ENCODE results near the gene PEX3. TPM values are rescaled to one million over a fixed set of nuclear protein-coding genes. Genes with fewer than 3 reads are reported as not detected.

PEX3 gene
- total and polyA plus RNA-seq, 2 donors (not counting 1 experiment from before 2014, with no cell fraction given) = 9.3 to 23.2 TPM

GRCh38 chr6:143513410-143513809, 62.8 kb downstream of the PEX3 start:
- Histone ChIP-seq H4K20me1 (ENCODE audit: control insufficient read depth, insufficient read depth, low read length, poor library complexity, severe bottlenecking) (no peaks in the 10 kb centered on the region), H3K9ac (ENCODE audit: low read length) (no peak overlapping the region), H3K27ac (ENCODE audit: low read length in 2 of 2) (no peak overlapping the region), H3K9me3 (ENCODE audit: control extremely low read depth in 1 of 3, control insufficient read depth in 2 of 3, insufficient read depth in 1 of 3, low read length in 2 of 3) (no peaks in the 10 kb centered on the region), H2AFZ (ENCODE audit: insufficient read depth, low read depth, low read length, poor library complexity, severe bottlenecking) (no peak overlapping the region), H3K27me3 (replicated peaks in 1 of 4; ENCODE audit: control extremely low read depth in 1 of 4, control insufficient read depth in 3 of 4, insufficient read depth in 4 of 4, low read length in 3 of 4) (no peaks in the 10 kb centered on the region), H3K4me1 (ENCODE audit: control insufficient read depth in 2 of 2, insufficient read depth in 2 of 2, low read length in 2 of 2) (peaks cover 11 to 13% of the 10 kb centered on the region in 2 donors), H3K4me3 (ENCODE audit: control extremely low read depth in 1 of 5, extremely low read depth in 1 of 5, insufficient read depth in 1 of 5, low read depth in 2 of 5, low read length in 4 of 5) (no peak overlapping the region), H3K36me3 (replicated peaks in 1 of 2; ENCODE audit: control extremely low read depth in 1 of 2, control insufficient read depth in 1 of 2, extremely low read depth in 1 of 2, insufficient read depth in 2 of 2, low read length in 1 of 2) (no peaks in the 10 kb centered on the region), H3K79me2 (ENCODE audit: control insufficient read depth, insufficient read depth, low read length) (peaks cover 6% of the 10 kb centered on the region), H3K4me2 (replicated peaks; ENCODE audit: low read depth, low read length, poor library complexity, severe bottlenecking) (no peak overlapping the region)
- intact Hi-C loops (cut with micrococcal nuclease) = no loop called here
- CTCF ChIA-PET = interaction anchor here (0.9 to 4.5 kb wide), 8 partner anchors 11 to 500 kb away, joined by 3 to 26 read pairs (median 3); no protein-coding TSS in a partner anchor
- DNase-seq = peak; percentile 47
- no peak overlapping the region for H3K27ac Mint-ChIP-seq
- peak overlapping the region; percentile 48 for H3K4me3 Mint-ChIP-seq
- 90% methylated on average over 2 of the region's 4 CpGs for WGBS (ENCODE audit: insufficient coverage)
- POLR2A ChIA-PET = no interaction called here
- no peaks in the 10 kb centered on the region for H3K9me3 Mint-ChIP-seq (ENCODE audit: insufficient read depth)
- peak; percentile 44 for TF ChIP-seq CTCF (IDR thresholded peaks at IDR 0.05)
- TF ChIP-seq EZH2 (IDR thresholded peaks at IDR 0.05; ENCODE audit: borderline replicate concordance, insufficient read depth, low read depth, low read length, poor library complexity, severe bottlenecking) = no peak
- peaks cover 33% of the 10 kb centered on the region for H3K4me1 Mint-ChIP-seq
- H3K27me3 Mint-ChIP-seq = no peaks in the 10 kb centered on the region
- no peak for ATAC-seq (ENCODE audit: low read depth)

GRCh38 chr6:143515061-143515760, 64.6 kb downstream of the PEX3 start:
- intact Hi-C loops (cut with micrococcal nuclease) = no loop called here
- Mint-ChIP-seq H3K27ac (no peak overlapping the region), H3K4me1 (peaks cover 29% of the 10 kb centered on the region), H3K27me3 (no peaks in the 10 kb centered on the region), H3K4me3 (no peak overlapping the region), H3K9me3 (ENCODE audit: insufficient read depth) (no peaks in the 10 kb centered on the region)
- no peaks in the 10 kb centered on the region for H3K27me3 ChIP-seq (replicated peaks in 1 of 4; ENCODE audit: control extremely low read depth in 1 of 4, control insufficient read depth in 3 of 4, insufficient read depth in 4 of 4, low read length in 3 of 4)
- no peak overlapping the region for H3K4me2 ChIP-seq (replicated peaks; ENCODE audit: low read depth, low read length, poor library complexity, severe bottlenecking)
- H3K27ac ChIP-seq (ENCODE audit: low read length in 2 of 2) = no peak overlapping the region
- DNase-seq = no peak
- no peaks in the 10 kb centered on the region for H3K36me3 ChIP-seq (replicated peaks in 1 of 2; ENCODE audit: control extremely low read depth in 1 of 2, control insufficient read depth in 1 of 2, extremely low read depth in 1 of 2, insufficient read depth in 2 of 2, low read length in 1 of 2)
- H4K20me1 ChIP-seq (ENCODE audit: control insufficient read depth, insufficient read depth, low read length, poor library complexity, severe bottlenecking) = no peaks in the 10 kb centered on the region
- TF ChIP-seq EZH2 (IDR thresholded peaks at IDR 0.05; ENCODE audit: borderline replicate concordance, insufficient read depth, low read depth, low read length, poor library complexity, severe bottlenecking) (no peak), CTCF (IDR thresholded peaks at IDR 0.05) (no peak)
- H3K4me3 ChIP-seq (ENCODE audit: control extremely low read depth in 1 of 5, extremely low read depth in 1 of 5, insufficient read depth in 1 of 5, low read depth in 2 of 5, low read length in 4 of 5) = no peak overlapping the region
- H3K9me3 ChIP-seq (ENCODE audit: control extremely low read depth in 1 of 3, control insufficient read depth in 2 of 3, insufficient read depth in 1 of 3, low read length in 2 of 3) = no peaks in the 10 kb centered on the region
- POLR2A ChIA-PET = no interaction called here
- ATAC-seq (ENCODE audit: low read depth) = no peak
- H2AFZ ChIP-seq (ENCODE audit: insufficient read depth, low read depth, low read length, poor library complexity, severe bottlenecking) = no peak overlapping the region
- peaks cover 11 to 13% of the 10 kb centered on the region in 2 donors for H3K4me1 ChIP-seq (ENCODE audit: control insufficient read depth in 2 of 2, insufficient read depth in 2 of 2, low read length in 2 of 2)
- no peak overlapping the region for H3K9ac ChIP-seq (ENCODE audit: low read length)
- 100% methylated on average over 6 of the region's 12 CpGs for WGBS (ENCODE audit: insufficient coverage)
- CTCF ChIA-PET = no interaction called here
- H3K79me2 ChIP-seq (ENCODE audit: control insufficient read depth, insufficient read depth, low read length) = peaks cover 6% of the 10 kb centered on the region
